Stimulated activated CD8-positive, alpha-beta memory T cell treated with anti-CD3 and anti-CD28 coated beads, Interleukin-15, amount 100 ng/mL, for 24 hours (primary cell): ENCODE measurements around the gene BPIFB6.

ENCODE experiments used
- DNase-seq: peaks from one replicate; pipeline ENCODE4 v3.0.0-alpha.2; 2020; ENCODE audit warnings: low read depth

The BPIFB6 gene

DNA sequence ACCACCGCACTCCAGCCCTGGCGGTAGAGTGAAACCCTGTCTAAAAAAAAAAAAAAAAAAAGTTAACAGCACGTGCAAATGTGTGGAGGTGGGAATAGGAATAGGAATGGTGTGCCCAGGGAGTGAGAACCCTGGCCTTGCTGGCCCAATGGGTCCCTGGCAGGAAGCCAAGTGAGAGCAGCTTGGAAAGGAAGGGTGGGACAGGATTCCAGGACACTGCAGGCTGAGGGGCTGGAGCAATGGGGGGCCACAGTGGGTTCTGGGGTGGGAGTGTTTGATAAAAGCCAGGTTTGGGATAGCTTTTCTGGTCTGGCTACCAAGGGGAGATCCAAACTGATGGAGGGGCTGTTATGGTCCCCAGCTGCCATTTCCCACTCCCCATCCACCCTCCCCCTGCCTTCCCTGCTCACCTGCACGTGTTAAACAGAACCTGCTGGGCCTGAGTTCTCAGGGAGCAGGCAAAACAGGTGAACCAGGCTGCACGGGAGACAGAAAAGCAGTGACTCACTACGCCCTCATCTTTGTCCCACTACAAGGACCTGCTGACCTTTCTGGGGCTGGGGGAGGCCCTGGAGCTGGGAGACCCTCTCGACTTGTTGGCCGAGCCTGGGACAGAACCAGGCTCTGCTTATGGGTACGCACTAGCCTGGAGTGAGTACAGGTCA is 30.5 kb upstream of the BPIFB6 start:
- no peak for DNase-seq

DNA sequence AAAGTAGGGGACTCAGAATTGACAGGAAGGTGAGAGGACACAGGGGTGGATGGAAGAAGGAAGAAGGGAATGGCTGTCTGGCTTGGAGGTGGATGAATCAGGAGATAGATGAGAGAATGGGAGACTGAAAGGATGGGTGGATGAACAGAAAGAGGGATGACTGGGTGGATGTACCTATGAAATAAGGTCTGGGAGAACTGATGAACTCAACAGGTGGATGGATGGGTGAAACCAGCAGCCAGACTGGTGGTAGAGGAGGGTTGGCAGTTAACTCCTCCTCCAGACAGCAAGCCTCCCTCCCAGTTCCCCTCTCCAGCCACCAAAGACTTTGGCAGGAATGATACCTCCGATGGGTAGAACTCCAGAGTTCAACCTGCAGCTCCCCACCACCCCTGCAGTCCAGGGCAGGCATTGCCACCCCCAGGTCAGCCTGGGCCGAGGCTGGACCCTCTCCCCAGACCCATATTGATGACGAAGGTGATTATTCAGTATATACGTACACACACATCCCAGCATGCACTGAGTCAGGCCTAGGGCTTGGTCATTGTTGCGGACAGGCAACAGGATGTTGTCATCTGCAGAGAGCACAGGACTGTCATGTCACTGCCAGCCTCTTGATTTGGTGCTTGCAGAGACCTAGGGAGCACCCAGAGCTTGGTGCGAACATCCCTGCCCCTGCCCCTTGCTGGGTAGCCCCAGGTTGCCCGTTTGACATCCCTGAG is 29.2 kb upstream of the BPIFB6 start:
- no peak for DNase-seq

DNA sequence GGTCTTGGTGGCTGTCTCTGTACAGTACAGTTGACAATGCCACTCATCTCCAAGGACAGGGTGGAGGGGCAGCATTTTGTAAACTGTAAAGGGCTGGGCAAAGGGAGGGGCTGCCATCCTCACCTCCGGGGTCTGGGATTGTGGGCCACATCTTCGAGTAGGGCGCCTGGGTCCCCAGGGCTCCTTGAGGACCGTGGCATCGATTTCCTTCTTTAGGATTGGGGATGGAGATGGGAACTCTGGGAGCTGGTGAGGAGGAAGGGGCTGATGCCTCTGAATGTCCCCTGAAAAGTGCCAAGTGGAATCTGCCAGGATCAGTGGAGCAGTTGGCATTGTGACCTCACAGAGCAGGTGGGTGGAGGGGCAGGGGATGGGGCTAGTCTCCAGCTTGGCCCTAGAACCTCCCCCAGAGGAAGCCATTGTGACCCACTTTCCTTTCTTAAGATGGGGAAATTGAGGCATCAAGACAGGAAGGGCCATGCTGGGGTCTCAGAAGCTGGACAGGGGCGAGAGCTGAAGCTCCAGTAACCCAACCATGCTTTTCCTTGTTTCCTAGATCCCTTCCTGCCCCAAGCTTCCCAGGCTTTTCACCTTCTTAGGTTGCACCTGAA is 27.2 kb upstream of the BPIFB6 start, which contains the start of gene SUN5:
TSS of gene SUN5 (minus strand) at position 293 of the 611 bp plus-strand sequence. CDS start at position 200, 93 bp downstream.
- DNase-seq = no peak

DNA sequence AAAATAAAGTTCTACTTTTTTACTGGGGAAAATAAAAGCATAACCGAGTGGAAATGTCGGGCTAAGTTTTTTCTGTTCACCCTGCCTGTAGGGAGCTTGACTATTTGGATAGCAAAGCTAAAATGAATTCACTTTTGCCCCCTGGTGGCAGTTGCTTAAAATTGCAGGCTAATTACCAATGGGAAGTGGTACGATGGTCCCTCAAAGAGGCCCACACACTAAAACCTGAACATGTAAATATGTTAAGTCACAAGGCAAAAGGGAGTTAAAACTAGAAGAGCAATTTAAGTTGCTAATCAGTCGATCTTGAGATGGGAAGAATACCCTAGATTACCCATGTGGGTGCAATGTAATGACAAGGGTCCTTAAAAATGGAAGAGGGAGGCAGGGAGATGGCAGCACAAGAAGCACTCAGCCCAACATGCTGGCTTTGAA is 26.3 kb upstream of the BPIFB6 start:
- DNase-seq = no peak

DNA sequence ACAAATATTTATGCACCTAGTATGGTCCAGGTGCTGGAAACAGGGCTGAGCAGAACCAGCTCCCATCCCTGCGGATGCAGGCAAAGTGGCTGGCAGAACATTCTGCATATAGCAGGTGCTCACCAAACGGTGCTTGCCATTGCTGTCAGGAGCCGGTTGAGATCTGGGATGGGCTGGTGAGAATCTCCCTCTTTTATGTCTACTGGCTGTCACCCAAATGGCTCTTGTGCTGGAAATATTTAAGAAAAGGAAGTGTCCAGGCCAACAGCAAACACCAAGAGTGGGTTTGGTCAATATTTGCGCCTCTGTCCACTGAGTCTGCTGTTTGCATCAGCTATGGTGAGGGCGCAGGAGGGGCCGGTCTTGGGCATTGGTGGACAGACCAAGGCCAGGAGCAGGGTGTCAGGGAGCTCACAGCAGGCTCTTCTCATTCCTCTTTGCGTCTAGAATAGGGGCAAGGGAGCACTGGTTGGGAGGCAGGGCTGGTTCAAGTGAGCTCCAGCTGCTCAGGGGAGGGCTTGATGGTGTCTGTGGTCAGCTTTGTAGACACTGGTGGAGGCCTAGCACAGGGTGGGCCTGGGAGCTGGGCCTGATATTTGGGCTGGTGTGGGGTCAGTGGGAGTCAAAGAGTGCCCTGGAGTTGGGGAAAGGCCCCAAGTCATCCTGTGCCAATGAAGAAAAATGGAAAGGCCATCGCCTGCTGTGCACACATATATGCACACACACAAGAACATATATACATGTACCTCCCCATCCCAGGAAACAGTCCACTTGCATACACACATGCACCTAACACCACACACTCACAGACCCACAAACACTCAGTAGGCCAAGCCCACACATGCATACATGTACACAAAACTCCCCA is 25.3 kb upstream of the BPIFB6 start:
- no peak for DNase-seq

DNA sequence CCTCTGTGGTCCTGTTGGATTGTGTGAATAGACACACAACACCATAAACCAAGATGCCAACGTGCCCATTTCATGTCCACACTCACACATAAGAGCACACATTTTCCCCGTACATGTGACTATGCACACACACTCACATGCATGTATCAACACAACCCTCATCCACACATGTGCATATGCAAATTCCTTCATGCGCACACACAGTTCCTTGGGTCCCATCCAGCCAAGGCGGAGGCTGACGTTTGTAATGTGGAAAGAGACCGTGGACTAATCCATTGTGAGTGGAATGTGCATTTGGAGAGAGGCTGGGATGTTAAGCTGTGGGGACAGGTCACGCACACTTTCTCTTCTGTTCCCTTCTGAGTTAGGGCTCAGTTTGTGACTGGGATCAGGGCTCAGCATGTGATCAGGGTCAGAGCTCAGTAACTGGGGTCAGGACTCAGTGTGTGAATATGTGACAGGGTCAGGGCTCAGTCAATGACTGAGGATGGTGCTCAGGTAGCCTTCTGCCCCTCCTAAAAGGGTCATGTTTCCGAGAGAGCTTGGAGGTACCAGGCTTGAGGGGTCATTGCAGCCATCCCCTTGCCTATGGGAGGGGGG is 24.6 kb upstream of the BPIFB6 start:
- no peak for DNase-seq

DNA sequence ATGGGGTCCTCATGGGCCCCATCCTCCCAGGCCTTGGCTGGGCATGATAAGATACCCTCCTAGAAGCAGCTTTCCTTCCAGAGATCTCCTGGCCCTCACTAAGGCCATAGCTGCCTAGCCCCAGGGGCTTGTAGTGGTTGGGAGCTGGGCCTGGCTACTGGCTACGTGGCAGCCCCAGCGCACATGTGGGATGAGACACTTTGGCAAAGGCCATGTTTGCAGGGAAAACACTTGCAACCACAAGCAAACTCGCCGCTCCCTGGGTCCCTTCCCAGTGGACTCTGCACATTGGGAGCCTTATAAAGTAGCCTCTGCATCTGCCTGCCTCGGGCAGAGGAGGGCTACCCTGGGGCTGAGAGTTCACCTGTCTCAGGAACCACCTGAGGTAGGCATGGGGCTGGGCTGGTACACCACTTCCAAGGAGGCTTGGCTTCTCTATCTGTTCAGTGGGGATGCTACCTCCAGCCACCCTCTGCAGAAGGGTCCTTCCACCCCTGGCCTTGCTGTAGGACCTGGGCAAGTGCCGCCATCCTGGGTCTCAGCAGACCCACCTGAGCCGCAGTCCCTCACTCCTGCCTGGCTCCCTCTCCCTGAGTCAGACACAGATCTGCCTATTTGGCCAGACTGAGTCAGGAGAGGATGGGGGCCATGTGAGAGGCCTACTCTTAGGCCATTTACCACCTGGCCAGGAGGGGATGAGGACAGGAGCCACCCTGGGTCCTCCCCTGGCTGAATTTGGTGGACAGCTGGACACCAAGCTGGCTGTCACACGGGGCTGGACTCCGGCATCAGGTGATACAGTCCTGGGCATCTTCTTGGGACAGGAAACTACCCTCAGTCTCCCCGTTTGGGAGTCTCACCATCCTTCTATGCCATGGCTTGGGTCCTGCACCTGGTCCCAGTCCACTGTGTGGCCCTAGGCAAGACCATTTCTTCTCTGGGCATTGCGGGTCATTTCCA is 23.8 kb upstream of the BPIFB6 start, which contains the start of gene BPIFB2:
TSS of gene BPIFB2 (plus strand) at position 329 of the 960 bp plus-strand sequence. CDS start 871 bp downstream, outside the sequence.
- DNase-seq = no peak

DNA sequence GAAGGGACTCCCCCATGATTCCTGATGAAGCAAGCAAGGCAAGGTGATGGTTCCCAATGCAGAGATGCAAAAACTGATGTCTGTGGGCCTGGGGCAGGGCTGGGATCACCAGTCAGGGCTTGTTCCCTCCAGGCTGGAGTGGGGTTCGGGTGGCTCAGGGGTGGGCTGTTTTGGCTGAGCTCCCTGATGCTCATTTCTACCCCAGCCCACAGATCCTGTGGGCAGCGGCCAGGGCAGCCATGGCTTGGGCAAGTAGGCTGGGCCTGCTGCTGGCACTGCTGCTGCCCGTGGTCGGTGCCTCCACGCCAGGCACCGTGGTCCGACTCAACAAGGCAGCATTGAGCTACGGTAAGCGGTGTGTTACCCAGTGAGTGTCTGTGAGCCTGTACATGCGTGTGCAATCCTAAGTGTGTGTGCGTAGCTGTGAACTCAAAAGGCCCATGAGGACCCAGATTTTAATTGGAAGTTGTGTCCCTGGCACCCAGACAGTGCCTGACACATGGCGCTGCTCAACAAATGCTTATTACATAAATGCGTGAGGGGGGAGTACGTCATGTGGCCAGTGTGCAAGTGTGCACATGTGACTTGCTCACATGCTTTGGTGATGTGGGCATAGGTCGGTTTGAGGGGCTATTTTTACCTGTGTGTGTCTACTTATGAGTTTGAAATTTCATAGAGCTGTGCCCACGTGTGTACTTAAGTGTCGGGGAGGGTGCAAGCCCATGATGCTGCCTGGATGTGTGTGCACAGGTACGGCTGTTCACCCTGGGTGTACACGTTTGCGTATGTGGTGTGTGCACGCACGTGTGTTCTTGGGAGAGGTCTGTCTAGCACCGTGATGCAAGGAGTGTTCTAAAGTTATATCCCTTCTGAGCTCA is 22.9 kb upstream of the BPIFB6 start:
- DNase-seq = no peak

DNA sequence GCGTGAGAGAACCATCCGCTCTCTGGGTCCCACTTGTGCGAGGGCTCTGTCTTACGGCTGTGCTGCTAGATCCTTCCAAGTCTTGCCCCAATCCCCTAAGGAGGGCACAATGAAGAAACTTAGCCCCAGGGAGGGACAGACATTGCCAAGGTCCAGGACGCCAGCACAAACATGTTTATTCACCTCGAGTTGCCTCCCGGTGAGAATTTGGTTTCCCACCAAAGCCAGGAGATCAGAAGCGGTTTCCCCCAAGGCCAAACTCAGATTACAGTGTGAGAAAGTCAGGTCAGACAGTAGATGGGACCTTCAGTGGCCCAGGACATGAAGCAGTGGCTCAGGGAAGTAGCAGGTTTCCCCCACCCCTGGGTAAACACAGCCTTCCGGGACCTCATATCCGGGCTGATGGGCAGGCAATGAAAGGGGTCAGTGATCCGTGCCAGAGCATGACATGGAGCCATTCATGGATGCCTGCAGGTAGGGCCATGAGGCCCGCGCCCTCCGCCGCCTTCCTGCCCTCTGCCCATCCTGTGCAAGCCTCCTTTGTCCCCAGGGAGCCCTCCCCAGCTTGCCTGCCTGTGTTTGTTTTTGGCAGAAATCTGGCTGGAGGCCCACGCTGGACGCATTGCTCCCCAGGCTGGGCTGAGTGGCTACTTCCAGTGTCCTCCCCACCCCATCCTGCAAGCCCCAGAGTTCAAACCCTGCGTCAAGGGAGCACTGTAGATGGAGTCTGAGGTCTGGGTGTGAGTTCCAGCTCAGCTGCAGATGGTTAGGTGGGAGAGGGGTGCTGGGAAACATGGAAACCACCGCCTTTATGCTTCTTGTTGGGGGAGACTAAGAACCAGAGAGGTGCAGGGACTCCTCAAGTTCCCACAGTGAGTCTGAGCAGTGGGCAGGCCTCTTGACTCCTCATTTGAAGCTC is 22.0 kb upstream of the BPIFB6 start:
- DNase-seq = no peak

DNA sequence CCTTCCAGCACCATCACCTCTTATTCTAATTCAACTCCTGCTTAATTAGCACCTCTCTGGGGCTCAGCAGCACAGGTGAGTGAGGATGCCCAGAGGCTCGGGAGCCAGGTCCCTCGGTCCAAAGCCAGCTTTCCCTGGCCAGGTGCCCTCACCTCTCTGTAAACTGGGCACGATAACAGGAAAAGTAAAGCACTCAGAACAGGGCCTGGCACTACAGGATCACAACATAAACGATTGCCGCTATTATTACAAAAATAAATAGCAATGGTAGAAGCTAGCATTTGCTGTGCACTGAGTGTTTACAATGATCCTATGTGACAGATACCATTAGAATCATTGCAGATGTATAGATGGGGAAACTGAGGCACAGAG is 21.3 kb upstream of the BPIFB6 start:
- DNase-seq = no peak

DNA sequence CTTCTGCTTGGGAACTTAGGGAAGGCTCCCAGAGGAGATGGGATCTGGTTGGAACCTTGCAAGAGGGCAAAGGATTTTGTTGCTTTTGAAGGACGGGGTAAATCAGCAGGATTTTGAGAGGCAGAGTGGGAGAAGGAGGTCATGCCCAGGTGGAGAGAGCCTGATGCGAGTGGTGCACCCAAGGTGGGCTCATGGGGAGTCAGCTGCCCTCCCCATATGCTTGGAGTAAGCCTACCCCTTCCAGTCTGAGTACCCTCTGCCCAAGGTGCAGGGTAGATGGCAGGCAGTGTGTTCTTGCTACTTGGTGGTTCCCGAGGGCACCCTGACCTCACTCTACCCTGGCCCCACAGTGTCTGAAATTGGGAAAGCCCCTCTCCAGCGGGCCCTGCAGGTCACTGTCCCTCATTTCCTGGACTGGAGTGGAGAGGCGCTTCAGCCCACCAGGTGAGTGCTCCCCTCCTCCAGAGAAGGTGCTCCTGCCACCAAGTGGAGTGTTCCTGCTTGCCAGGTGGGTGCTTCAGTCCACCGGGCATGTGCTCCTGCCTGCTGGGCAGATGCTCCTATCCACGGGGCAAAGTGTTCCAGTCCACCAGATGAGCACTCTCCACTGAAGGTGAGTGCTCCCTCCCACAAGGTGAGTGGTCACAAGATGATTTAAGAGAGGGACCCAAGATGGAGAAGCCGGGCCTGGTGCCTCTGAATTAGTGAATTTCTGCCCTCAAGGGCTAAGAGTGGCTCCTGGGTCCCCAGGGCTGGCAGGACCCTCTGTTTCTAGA is 20.6 kb upstream of the BPIFB6 start:
- no peak for DNase-seq

DNA sequence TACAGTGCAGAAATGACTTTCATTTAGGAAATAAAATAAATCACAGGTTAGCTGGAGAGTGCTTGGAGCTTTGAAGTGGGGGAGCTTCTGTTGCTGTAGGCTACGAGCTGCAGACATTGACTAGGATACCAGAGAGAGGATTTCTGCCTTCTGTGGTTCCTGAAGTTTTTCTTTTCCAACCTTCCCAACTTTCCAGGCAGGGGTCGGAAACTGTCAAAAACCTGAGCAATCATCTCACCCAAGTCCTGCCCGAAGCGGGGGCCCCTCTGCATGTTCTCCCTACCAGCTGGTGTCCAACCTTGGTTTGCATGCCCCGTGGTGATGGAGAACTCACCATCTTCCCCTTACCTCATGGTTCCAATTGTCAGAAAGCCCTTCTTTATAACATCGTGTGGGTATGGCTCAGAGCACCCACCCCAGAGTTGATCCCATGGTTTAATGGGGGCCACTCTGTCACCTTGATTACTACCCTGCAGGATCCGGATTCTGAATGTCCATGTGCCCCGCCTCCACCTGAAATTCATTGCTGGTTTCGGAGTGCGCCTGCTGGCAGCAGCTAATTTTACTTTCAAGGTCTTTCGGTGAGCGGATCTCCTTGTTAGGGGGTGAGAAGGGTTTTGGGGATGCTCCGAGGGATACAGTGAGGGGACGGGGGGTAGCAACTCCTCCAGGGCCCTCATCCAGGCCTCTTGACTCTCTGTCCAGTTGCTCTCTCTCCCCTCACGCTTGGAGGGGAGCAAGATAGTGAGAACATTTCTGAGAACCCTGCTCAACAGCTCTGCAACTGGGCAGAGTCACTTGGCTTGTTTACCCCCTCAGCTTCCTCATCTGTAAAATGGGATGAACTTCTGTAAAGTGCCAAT is 18.9 kb upstream of the BPIFB6 start:
- DNase-seq = no peak

DNA sequence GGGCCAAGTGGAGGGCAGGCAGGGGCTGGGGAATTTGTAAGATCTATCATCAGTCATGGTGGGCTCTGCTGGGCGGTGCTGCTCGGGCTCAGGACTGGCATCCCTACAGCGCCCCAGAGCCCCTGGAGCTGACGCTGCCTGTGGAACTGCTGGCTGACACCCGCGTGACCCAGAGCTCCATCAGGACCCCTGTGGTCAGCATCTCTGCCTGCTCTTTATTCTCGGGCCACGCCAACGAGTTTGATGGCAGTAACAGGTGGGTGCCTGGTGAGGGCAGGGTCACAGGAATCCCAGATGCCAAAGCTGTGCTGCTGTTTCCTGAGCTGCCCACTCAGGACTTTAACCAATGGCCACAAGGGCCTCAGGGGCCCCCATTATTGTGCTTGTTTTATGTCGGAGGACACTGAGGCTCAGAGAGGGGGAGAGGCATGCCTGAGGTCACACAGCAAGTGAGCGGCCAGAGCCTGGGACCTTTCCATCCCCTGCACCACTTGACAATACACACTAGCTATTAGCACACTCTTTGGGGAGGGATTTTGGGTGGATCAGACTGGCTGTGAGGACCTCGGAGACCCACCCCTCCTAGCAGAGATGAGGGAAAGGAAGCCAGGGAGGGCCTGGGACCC is 17.6 kb upstream of the BPIFB6 start:
- no peak for DNase-seq

DNA sequence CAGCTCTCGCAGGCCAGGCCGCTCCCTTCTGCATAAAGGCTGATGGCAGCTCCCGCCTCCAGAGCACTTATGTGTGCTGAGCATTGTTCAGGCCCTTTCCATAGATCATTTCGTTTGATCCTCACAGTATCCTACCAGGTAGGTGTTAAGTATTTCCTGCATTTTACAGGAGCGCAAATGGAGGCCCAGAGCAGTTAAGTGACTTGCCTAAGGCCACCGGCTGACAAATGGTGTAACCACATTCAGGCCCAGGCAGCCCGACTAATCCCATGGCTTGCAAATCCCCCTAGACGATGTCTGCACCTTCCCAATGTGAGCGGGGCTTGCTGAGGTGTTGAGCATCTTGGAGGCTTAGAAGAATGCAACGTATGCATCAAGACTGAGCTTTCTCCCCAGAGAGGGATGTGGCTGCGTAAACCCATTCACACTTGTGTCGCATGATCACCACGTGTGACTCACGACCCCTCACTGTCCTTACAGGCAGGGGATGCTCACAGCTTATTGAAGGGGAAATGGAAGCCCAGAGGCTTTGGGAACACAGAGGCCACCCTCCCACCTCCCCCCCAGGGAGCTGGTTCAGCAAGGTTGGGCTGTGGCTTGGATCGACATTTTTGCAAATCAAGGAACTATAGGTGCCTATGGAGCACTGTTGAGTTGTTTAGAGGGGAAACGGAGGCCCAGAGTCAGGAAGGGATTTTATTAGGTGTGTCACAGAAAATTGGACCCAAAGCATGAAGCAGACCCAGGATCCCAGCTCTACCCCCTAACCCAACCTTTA is 16.9 kb upstream of the BPIFB6 start:
- no peak for DNase-seq

DNA sequence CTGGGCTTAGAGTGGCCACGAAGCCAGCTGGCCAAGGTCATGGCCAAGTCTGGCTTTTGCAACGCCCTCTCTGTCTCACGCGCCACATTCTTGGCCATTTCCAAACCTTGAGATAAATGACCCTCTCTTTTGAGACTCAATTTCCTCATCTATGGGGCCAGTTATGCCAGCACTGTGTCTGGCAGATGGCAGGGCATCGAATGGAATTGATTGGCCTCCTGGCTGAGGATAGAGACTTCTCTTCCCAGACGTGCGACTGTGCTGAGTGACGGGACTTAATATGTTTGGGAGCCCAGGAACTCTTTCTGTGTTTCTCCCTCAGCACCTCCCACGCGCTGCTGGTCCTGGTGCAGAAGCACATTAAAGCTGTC is 16.3 kb upstream of the BPIFB6 start:
- DNase-seq = no peak
